GM12873 (cell line): ENCODE data around the gene CMTM6.

Source experiments
- CTCF ChIP-seq: IDR thresholded peaks from 2 replicates; pipeline ENCODE4 v1.5.1; 2012; ENCODE audit warnings: low read depth, mild to moderate bottlenecking, moderate library complexity, low read length, control low read depth; ENCODE audit not compliant: insufficient read depth; ENCODE audit errors: missing control alignments

The CMTM6 gene

GRCh38 chr3:32470362-32470761, 32.3 kb downstream of the CMTM6 start:
- no peak for TF ChIP-seq CTCF

DNA sequence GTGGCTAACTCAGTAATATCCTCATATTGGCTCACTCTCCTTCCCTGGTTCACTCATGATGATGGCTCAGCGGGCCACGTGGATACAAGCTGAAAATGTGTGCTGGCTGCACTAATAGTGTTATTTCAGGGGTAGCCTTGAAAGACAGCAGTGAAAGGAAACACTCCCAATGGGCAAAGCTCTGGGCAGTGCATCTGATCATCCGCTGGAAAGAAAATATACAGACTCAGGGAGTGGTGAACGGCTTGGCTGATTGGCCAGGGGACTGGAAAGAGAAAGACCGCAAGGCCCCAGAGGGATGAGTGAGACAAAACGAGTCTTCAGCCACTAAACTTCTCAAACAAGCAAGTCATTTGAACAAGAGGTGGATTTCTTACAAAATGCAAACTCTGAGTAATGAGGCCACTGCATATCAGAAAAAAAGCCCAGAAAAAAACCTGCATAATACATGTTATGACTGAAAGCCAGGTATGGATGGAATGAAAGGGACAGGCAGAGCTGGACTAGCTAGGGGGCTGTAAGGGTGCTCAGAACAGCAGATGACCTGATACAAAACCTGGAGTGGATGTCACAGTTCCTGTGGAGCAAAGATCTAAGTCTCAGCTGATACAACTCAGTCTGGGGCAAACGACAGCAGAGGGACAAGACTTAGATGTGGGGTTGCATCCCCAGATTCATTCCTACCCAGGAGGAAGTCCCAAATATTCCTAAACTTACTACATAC, 33.3 kb downstream of the CMTM6 start:
- TF ChIP-seq CTCF: no peak

GRCh38 chr3:32467333-32468070, 35.1 kb downstream of the CMTM6 start:
- peak; percentile 99 for TF ChIP-seq CTCF

GRCh38 chr3:32460031-32460749, 42.5 kb downstream of the CMTM6 start:
- TF ChIP-seq CTCF: no peak

DNA sequence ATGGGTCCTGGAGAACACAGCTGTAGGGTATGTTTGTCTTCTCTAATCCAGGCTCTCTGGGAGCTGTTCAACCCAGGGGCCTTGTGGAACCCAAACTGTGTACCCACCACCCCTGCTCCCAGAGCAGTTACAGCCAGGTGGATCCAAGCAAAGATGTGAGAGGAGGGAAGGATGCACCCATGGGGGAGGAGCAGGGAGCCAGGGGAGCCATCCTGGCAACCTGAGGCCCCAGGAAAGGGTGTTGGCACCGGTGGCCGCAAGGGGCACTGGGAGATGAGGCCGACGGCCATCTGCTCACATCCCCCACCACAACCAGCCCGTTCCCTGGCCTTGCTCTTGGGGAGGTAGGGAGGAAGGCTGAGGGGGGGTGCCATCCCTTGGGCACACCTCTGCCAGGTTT, 43.2 kb downstream of the CMTM6 start:
- TF ChIP-seq CTCF: no peak

DNA sequence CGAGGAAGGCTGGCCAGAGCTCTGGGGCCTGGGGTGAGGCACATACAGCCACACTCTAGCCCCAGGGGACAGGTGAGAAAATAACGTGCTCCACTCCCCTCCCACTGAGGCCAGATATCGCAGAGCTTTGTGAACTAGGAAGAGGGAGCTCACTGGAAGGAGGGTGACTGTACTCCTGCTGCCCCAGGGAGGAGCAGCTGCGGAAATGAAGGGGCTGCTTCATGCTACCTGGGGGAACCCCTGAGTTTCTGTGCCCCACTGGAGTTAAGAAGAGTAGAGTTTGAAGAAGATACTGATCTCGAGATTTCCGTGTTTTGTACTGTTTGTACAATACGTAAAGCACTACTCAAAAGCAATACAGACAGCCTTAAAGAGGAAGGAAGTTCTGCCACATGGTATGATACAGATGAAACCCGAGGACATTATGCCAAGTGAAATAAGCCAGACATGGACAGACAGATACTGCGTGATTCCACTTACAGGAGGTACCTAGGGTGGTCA, 44.6 kb downstream of the CMTM6 start:
- no peak for TF ChIP-seq CTCF
